Ascending aorta (tissue), 2 donors: ENCODE measurements around the gene HAAO. TPM values are rescaled to one million over a fixed set of nuclear protein-coding genes. Genes with fewer than 3 reads are reported as not detected.

Source experiments
- DNase-seq, 2 donors: peaks; one replicate each; pipeline ENCODE4 v3.0.0-alpha.2; 2019; ENCODE audit warnings: low spot score in 2 of 2
- H3K27ac ChIP-seq, 2 donors: fragments of 200-600 bp; sonication (generic); one replicate each; pipeline ENCODE4 v1.5.1; 2016 to 2017; ENCODE audit warnings: mild to moderate bottlenecking in 1 of 2
- H3K27me3 ChIP-seq: fragments of 200-600 bp; sonication (generic); one replicate; pipeline ENCODE4 v1.5.1; 2017
- H3K36me3 ChIP-seq, 2 donors: fragments of 200-600 bp; sonication (generic); one replicate each; pipeline ENCODE4 v1.5.1; 2016
- H3K4me1 ChIP-seq, 2 donors: fragments of 200-600 bp; sonication (generic); one replicate each; pipeline ENCODE4 v1.5.1; 2016 to 2017; ENCODE audit warnings: mild to moderate bottlenecking in 1 of 2
- H3K4me3 ChIP-seq, 2 donors: fragments of 200-600 bp; sonication (generic); one replicate each; pipeline ENCODE4 v1.5.1; 2016 to 2017; ENCODE audit warnings: mild to moderate bottlenecking in 1 of 2
- H3K9me3 ChIP-seq, 2 donors: fragments of 200-600 bp; sonication (generic); one replicate each; pipeline ENCODE4 v1.5.1; 2016
- CTCF ChIP-seq, 3 experiments: fragments of 200-600 bp in 2 of 3; fragments of 450-650 bp in 1 of 3; sonication (generic) in 2 of 3; IDR thresholded peaks; one replicate each; pipeline ENCODE4 v1.5.1; 2016 to 2019; ENCODE audit warnings: antibody characterized with exemption in 3 of 3, mild to moderate bottlenecking in 1 of 3, moderate library complexity in 1 of 3
- intact Hi-C: fragments of 100-400 bp; cut with DNase I; formaldehyde crosslinking; loops from one replicate; pipeline ENCODE4 v1.15.1; 2023
- total RNA-seq: library from RNA; depleted of rRNA; stranded (reverse); fragments of >200 nt; gene quantifications from one replicate; pipeline ENCODE4 v1.1.0, GENCODE V29; 2016

HAAO gene
- total RNA-seq, 1 donor from 2014 or later = 7.2 TPM

DNA sequence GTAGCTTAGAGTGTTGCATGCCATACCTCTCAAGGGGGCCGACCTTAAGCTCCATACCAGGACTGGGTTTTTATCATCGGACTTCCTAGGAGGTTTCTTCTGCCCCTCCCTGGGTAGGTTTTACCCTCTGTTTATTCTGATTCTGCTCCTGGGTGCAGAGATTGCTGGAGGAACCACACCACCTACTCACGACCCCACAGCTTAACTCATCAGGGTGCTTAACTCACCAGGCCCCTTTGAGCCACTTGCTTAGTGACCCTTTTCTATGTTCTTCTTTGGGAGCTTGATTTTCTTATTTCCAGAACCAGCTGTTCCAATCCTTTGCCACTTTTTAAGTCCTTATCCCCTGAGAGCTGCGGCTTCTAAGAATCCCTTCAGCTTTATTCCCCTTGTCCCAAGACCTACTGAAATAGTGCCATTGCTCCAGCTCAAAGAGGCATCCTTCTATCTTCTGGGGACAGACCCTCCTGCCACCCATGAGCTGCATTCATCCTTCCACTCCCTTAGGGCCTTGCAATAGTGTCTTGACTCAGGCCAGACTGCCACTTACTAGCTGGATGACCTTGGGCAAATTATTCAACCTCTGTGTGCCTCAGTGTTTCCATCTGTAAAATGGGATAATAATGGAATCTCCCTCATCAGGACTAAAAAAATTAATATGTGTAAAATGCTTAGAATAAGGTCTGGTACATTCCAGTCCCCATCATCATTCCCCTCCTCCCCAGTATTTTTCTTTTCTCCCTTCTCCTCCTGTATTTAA, 34.2 kb downstream of the HAAO start:
- intact Hi-C loops = no loop called here
- Histone ChIP-seq H3K36me3 (no peaks in the 10 kb centered on the region), H3K27ac (no peak overlapping the region), H3K4me3 (no peak overlapping the region), H3K27me3 (no peaks in the 10 kb centered on the region), H3K9me3 (no peaks in the 10 kb centered on the region), H3K4me1 (peaks cover 0 to 18% of the 10 kb centered on the region in 2 donors)
- no peak for DNase-seq
- TF ChIP-seq CTCF (IDR thresholded peaks at IDR 0.05) = no peak

DNA sequence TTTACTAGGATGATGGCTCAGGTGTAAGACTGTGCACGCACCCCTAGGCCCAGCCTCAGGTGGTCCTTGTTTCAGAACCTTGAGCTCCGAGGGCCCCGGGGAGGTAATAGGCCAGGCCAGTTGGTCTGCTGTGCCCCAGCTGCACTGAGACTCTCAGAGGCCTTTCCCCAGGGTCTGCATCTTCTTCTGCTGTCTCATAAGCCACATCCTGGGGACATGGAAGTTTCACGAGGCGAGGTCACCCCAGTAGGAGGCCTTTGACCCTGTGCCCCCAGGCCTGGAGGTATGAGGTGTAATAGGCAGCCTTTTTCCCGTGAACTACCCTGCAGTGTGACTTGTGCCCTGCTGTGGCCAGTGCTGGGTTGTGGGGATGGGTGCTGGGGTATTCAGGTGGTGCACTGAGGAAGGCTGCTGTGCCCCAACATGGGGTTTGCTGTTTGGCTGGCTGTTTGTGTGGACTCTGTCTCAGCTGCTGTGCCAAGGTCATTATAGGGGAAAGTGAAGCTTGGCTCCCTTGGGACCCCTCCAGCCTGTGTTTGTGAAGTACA, 35.3 kb downstream of the HAAO start:
- Histone ChIP-seq H3K27ac (no peak overlapping the region), H3K36me3 (no peaks in the 10 kb centered on the region), H3K27me3 (no peaks in the 10 kb centered on the region), H3K9me3 (no peaks in the 10 kb centered on the region), H3K4me3 (no peak overlapping the region), H3K4me1 (peaks cover 0 to 18% of the 10 kb centered on the region in 2 donors)
- DNase-seq = no peak
- TF ChIP-seq CTCF (IDR thresholded peaks at IDR 0.05) = no peak
- intact Hi-C loops = no loop called here

- no peak for TF ChIP-seq CTCF (IDR thresholded peaks at IDR 0.05)
- intact Hi-C loops = no loop called here
- Histone ChIP-seq H3K4me3 (no peak overlapping the region), H3K27me3 (no peaks in the 10 kb centered on the region), H3K36me3 (no peaks in the 10 kb centered on the region), H3K4me1 (peaks cover 0 to 18% of the 10 kb centered on the region in 2 donors), H3K9me3 (no peaks in the 10 kb centered on the region), H3K27ac (no peak overlapping the region)
- no peak for DNase-seq
These were observed 36.1 kb downstream of the HAAO start for GRCh38 chr2:42756150-42756775.

DNA sequence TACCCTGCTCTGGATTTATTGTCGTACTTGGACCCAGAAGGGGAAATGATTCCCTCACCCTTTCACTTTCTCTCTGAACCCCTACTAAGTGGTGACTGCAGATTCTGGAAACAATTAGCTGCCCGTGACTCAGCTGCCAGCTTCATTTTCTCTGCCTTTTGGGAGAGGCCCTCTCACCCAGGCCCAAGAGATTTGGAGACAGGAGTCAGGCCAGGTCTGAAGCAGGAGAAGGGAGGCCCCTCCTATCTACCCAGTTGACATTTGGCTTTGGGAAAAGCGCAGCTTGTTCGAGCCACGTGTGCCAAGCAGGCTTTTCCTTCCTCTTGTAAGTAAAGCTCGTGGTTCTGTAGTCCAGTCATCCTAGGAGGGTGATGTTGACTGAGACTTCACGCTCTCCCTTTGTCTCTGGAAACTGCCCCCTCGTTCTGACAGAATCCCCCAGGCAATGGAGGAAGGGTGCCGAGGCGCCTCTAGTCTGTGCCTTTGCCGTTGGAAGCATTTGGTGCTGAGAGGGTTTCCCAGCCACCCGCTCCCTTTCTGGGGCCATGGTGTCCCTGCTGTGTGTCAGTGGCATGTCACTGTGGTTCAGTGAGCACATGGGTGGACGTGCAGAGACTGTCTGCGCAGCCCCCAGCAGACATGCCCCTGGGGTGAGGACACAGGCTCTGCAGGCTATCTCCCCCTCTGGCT, 37.0 kb downstream of the HAAO start:
- Histone ChIP-seq H3K27me3 (no peaks in the 10 kb centered on the region), H3K4me3 (no peak overlapping the region), H3K27ac (peak overlapping the region; percentile 18 to 19), H3K9me3 (no peaks in the 10 kb centered on the region), H3K36me3 (no peaks in the 10 kb centered on the region), H3K4me1 (peaks cover 0 to 18% of the 10 kb centered on the region in 2 donors)
- intact Hi-C loops = no loop called here
- TF ChIP-seq CTCF (IDR thresholded peaks at IDR 0.05) = no peak
- DNase-seq = no peak

DNA sequence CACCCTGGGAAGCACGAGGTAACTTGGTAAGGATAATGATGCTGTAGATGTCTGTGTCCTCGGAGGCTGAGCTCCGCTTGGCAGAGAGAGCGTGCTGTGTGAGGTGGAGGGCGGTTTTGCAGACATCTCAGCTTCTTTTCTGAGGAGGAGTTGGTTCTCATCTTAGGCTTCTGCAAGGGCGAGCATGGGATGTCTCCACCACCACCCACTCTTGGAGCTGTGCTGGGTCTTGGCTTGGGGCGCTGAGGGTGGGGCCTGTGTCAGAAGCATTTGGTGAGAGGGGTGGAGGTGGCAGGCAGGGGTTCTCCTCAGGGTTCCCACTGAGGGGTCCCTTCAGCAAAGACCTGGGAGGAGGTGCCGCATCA, 37.6 kb downstream of the HAAO start:
- H3K36me3 ChIP-seq = no peaks in the 10 kb centered on the region
- no peaks in the 10 kb centered on the region for H3K27me3 ChIP-seq
- DNase-seq = no peak
- peaks cover 0 to 18% of the 10 kb centered on the region in 2 donors for H3K4me1 ChIP-seq
- intact Hi-C loops = no loop called here
- H3K9me3 ChIP-seq = no peaks in the 10 kb centered on the region
- no peak overlapping the region for H3K4me3 ChIP-seq
- no peak for TF ChIP-seq CTCF (IDR thresholded peaks at IDR 0.05)
- H3K27ac ChIP-seq = peak overlapping the region; percentile 18 to 19
